ENCODE results near the gene LEKR1. TPM values are rescaled to one million over a fixed set of nuclear protein-coding genes. Genes with fewer than 3 reads are reported as not detected.

LEKR1 gene
- total and polyA plus RNA-seq, 9 of the 15 experiments (the other 6 are each of a cell fraction or from before 2014, with no cell fraction given), result 0.76 to 1.8 (median 1.2) TPM

- TF ChIP-seq ZZZ3 (IDR thresholded peaks at IDR 0.05) (no peak), TEAD2 (tag; IDR thresholded peaks at IDR 0.05) (peak; percentile 33; the same call in 1 of the 2 replicates), CTBP1 (IDR thresholded peaks at IDR 0.05; ENCODE audit: borderline replicate concordance) (peak; percentile 63; the same call in 1 of the 2 replicates), ZNF347 (CRISPR knock-in tag; IDR thresholded peaks at IDR 0.05; ENCODE audit: low read depth) (no peak), CREB3L1 (IDR thresholded peaks at IDR 0.05; ENCODE audit: borderline replicate concordance, low read depth) (no peak), NELFE (IDR thresholded peaks at IDR 0.05; ENCODE audit: insufficient read depth, insufficient read length) (no peak), DNMT1 (IDR thresholded peaks at IDR 0.05) (no peak), PCBP1 (IDR thresholded peaks at IDR 0.05; ENCODE audit: low read depth, low read length, poor library complexity, severe bottlenecking) (no peak), ZBTB11 (CRISPR knock-in tag; IDR thresholded peaks at IDR 0.05) (0 out of 6 replicates have a peak, but pooled peaks of 1 of the 3 experiments have one; percentile 25), FOXP1 (CRISPR knock-in tag; IDR thresholded peaks at IDR 0.05) (no peak)
- TF ChIP-seq, protein P1, sequence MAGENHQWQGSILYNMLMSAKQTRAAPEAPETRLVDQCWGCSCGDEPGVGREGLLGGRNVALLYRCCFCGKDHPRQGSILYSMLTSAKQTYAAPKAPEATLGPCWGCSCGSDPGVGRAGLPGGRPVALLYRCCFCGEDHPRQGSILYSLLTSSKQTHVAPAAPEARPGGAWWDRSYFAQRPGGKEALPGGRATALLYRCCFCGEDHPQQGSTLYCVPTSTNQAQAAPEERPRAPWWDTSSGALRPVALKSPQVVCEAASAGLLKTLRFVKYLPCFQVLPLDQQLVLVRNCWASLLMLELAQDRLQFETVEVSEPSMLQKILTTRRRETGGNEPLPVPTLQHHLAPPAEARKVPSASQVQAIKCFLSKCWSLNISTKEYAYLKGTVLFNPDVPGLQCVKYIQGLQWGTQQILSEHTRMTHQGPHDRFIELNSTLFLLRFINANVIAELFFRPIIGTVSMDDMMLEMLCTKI (IDR thresholded peaks at IDR 0.05; ENCODE audit: partially characterized antibody), result no peak
- TF ChIP-seq, protein P2, sequence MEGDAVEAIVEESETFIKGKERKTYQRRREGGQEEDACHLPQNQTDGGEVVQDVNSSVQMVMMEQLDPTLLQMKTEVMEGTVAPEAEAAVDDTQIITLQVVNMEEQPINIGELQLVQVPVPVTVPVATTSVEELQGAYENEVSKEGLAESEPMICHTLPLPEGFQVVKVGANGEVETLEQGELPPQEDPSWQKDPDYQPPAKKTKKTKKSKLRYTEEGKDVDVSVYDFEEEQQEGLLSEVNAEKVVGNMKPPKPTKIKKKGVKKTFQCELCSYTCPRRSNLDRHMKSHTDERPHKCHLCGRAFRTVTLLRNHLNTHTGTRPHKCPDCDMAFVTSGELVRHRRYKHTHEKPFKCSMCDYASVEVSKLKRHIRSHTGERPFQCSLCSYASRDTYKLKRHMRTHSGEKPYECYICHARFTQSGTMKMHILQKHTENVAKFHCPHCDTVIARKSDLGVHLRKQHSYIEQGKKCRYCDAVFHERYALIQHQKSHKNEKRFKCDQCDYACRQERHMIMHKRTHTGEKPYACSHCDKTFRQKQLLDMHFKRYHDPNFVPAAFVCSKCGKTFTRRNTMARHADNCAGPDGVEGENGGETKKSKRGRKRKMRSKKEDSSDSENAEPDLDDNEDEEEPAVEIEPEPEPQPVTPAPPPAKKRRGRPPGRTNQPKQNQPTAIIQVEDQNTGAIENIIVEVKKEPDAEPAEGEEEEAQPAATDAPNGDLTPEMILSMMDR (IDR thresholded peaks at IDR 0.05 in 2 of 3, conservative IDR thresholded peaks at IDR 0.05 in 1 of 3; ENCODE audit: insufficient read depth in 2 of 3, low read depth in 1 of 3, low read length in 3 of 3), result no peak
Measured at GRCh38 chr3:157064402-157064801, 238.2 kb downstream of the LEKR1 start (continued).

Data from K562 (cell line).